ENCODE measurements around the gene UCHL5. TPM values are rescaled to one million over a fixed set of nuclear protein-coding genes. Genes with fewer than 3 reads are reported as not detected.

UCHL5 gene
- total RNA-seq, 1 donor from 2014 or later = 26.0 TPM

GRCh38 chr1:193065954-193066353, 6.8 kb upstream of the UCHL5 start:
- Histone ChIP-seq H3K36me3 (no peaks in the 10 kb centered on the region), H3K4me1 (peaks cover 18% of the 10 kb centered on the region), H3K9me3 (no peaks in the 10 kb centered on the region), H3K4me3 (no peak overlapping the region), H3K27ac (no peak overlapping the region), H3K27me3 (ENCODE audit: low read depth) (no peaks in the 10 kb centered on the region)
- ATAC-seq (no peak), DNase-seq (no peak)
- no peak for TF ChIP-seq CTCF (IDR thresholded peaks at IDR 0.05)
- intact Hi-C loops (cut with DNase I) = no loop called here

- peaks cover 18% of the 10 kb centered on the region for H3K4me1 ChIP-seq
Measured at GRCh38 chr1:193062698-193063463, 3.7 kb upstream of the UCHL5 start.

GRCh38 chr1:193060938-193061337, 1.8 kb upstream of the UCHL5 start:
- DNase-seq = no peak
- no peak for ATAC-seq
- no peaks in the 10 kb centered on the region for H3K9me3 ChIP-seq
- intact Hi-C loops (cut with DNase I) = no loop called here
- peaks cover 28% of the 10 kb centered on the region for H3K4me1 ChIP-seq
- TF ChIP-seq CTCF (IDR thresholded peaks at IDR 0.05) = no peak
- H3K4me3 ChIP-seq = peak overlapping the region; percentile 66
- no peak overlapping the region for H3K27ac ChIP-seq
- H3K27me3 ChIP-seq (ENCODE audit: low read depth) = no peaks in the 10 kb centered on the region
- no peaks in the 10 kb centered on the region for H3K36me3 ChIP-seq

More at GRCh38 chr1:193062698-193063463, 3.7 kb upstream of the UCHL5 start:
- DNase-seq (no peak), ATAC-seq (no peak)
- no peak overlapping the region for H3K27ac ChIP-seq
- H3K4me3 ChIP-seq = no peak overlapping the region
- TF ChIP-seq CTCF (IDR thresholded peaks at IDR 0.05) = no peak
- H3K27me3 ChIP-seq (ENCODE audit: low read depth) = no peaks in the 10 kb centered on the region
- H3K36me3 ChIP-seq = no peaks in the 10 kb centered on the region
- intact Hi-C loops (cut with DNase I) = no loop called here
- no peaks in the 10 kb centered on the region for H3K9me3 ChIP-seq

GRCh38 chr1:193060406-193060805, 1.2 kb upstream of the UCHL5 start:
- Histone ChIP-seq H3K4me3 (peak overlapping the region; percentile 66), H3K4me1 (peaks cover 28% of the 10 kb centered on the region), H3K27me3 (ENCODE audit: low read depth) (no peaks in the 10 kb centered on the region), H3K9me3 (no peaks in the 10 kb centered on the region), H3K36me3 (no peaks in the 10 kb centered on the region), H3K27ac (peak overlapping the region; percentile 91)
- intact Hi-C loops (cut with DNase I) = no loop called here
- TF ChIP-seq CTCF (IDR thresholded peaks at IDR 0.05) = no peak
- DNase-seq (no peak), ATAC-seq (no peak)

- H3K4me3 ChIP-seq = peak overlapping the region; percentile 66
- H3K9me3 ChIP-seq = no peaks in the 10 kb centered on the region
- intact Hi-C loops (cut with DNase I) = no loop called here
- H3K4me1 ChIP-seq = peaks cover 28% of the 10 kb centered on the region
- H3K27ac ChIP-seq = peak overlapping the region; percentile 91
- no peaks in the 10 kb centered on the region for H3K36me3 ChIP-seq
- H3K27me3 ChIP-seq (ENCODE audit: low read depth) = no peaks in the 10 kb centered on the region
- no peak for TF ChIP-seq CTCF (IDR thresholded peaks at IDR 0.05)
- DNase-seq (no peak), ATAC-seq (no peak)
Measured at GRCh38 chr1:193060115-193060403, 899 bp upstream of the UCHL5 start.

Measured in lower lobe of right lung (tissue), 2 donors.